ENCODE results near the gene PRR5L.

Gene PRR5L

GRCh38 chr11:36407356-36407755, 111.3 kb downstream of the PRR5L start:
- DNase-seq, result no peak

GRCh38 chr11:36408498-36409136, 112.5 kb downstream of the PRR5L start:
- no peak for DNase-seq

GRCh38 chr11:36409152-36409816, 113.2 kb downstream of the PRR5L start:
- no peak for DNase-seq

GRCh38 chr11:36411202-36411640, 115.1 kb downstream of the PRR5L start:
- no peak for DNase-seq

- DNase-seq, result no peak
Measured at GRCh38 chr11:36412781-36413383, 116.8 kb downstream of the PRR5L start.

GRCh38 chr11:36417154-36417553, 121.1 kb downstream of the PRR5L start:
- DNase-seq, result no peak

GRCh38 chr11:36419791-36420424, 123.8 kb downstream of the PRR5L start:
- DNase-seq, result no peak

GRCh38 chr11:36421546-36422155, 125.6 kb downstream of the PRR5L start:
- no peak for DNase-seq

GRCh38 chr11:36425561-36426081, 129.5 kb downstream of the PRR5L start:
- DNase-seq, result no peak

- DNase-seq, result no peak
Measured at GRCh38 chr11:36426226-36426848, 130.2 kb downstream of the PRR5L start.

- no peak for DNase-seq
Measured at GRCh38 chr11:36427079-36427478, 131.0 kb downstream of the PRR5L start.

GRCh38 chr11:36427876-36428275, 131.8 kb downstream of the PRR5L start:
- DNase-seq, result no peak

- DNase-seq, result peak; percentile 12
Measured at GRCh38 chr11:36431429-36432092, 135.5 kb downstream of the PRR5L start.

- DNase-seq, result no peak
Measured at GRCh38 chr11:36432093-36432469, 136.0 kb downstream of the PRR5L start.

- DNase-seq, result no peak
Measured at GRCh38 chr11:36432738-36433137, 136.7 kb downstream of the PRR5L start.

- no peak for DNase-seq
Measured at GRCh38 chr11:36436064-36436463, 140.0 kb downstream of the PRR5L start.

GRCh38 chr11:36436589-36436988, 140.5 kb downstream of the PRR5L start:
- DNase-seq, result no peak

- DNase-seq, result no peak
Measured at GRCh38 chr11:36437413-36437812, 141.3 kb downstream of the PRR5L start.

GRCh38 chr11:36438126-36438525, 142.0 kb downstream of the PRR5L start:
- no peak for DNase-seq

GRCh38 chr11:36441610-36442208, 145.6 kb downstream of the PRR5L start:
- no peak for DNase-seq

GRCh38 chr11:36443661-36444060, 147.6 kb downstream of the PRR5L start:
- no peak for DNase-seq

GRCh38 chr11:36446135-36446534, 150.0 kb downstream of the PRR5L start:
- no peak for DNase-seq

Measured in GOT3 (cell line).